GM23338 (cell line): ENCODE results near the gene RNF157. TPM values are rescaled to one million over a fixed set of nuclear protein-coding genes. Genes with fewer than 3 reads are reported as not detected.

ENCODE experiments used
- ATAC-seq: fragments of 200-7000 bp; cut with Tn5 transposase; 3 replicates; pipeline ENCODE4 v1.9.1; 2020
- DNase-seq: peaks from one replicate; pipeline ENCODE4 v3.0.0-alpha.2; 2015; ENCODE audit warnings: low spot score
- H2AFZ ChIP-seq: fragments of 200-600 bp; sonication (generic); 2 replicates; pipeline ENCODE4 v1.8.0; 2016; ENCODE audit warnings: antibody characterized with exemption, mild to moderate bottlenecking, moderate library complexity
- H3F3A ChIP-seq: fragments of 200-600 bp; sonication (generic); replicated peaks from 2 replicates; pipeline ENCODE4 v1.8.0; 2017; ENCODE audit warnings: antibody characterized with exemption, mixed run types, low read depth
- H3K27ac ChIP-seq: fragments of 200-600 bp; sonication (generic); 2 replicates; pipeline ENCODE4 v1.6.1; 2016; ENCODE audit warnings: low read depth
- H3K27me3 ChIP-seq: fragments of 200-600 bp; sonication (generic); 2 replicates; pipeline ENCODE4 v1.8.0; 2016; ENCODE audit warnings: mild to moderate bottlenecking, mixed run types, moderate library complexity; ENCODE audit not compliant: insufficient read depth
- H3K36me3 ChIP-seq: fragments of 200-600 bp; sonication (generic); 2 replicates; pipeline ENCODE4 v1.8.0; 2016; ENCODE audit warnings: mild to moderate bottlenecking; ENCODE audit not compliant: insufficient read depth
- H3K4me1 ChIP-seq: fragments of 200-600 bp; sonication (generic); 2 replicates; pipeline ENCODE4 v1.8.0; 2016; ENCODE audit warnings: mild to moderate bottlenecking, moderate library complexity; ENCODE audit not compliant: insufficient read depth
- H3K4me2 ChIP-seq: fragments of 200-600 bp; sonication (generic); 2 replicates; pipeline ENCODE4 v1.7.1; 2017; ENCODE audit warnings: mixed run types
- H3K4me3 ChIP-seq: fragments of 200-600 bp; sonication (generic); 2 replicates; pipeline ENCODE4 v1.6.1; 2016; ENCODE audit warnings: mixed run types
- H3K79me2 ChIP-seq: fragments of 200-600 bp; sonication (generic); replicated peaks from 2 replicates; pipeline ENCODE4 v1.8.0; 2017; ENCODE audit warnings: mild to moderate bottlenecking; ENCODE audit not compliant: insufficient read depth
- H3K9me2 ChIP-seq: fragments of 200-600 bp; sonication (generic); 2 replicates; pipeline ENCODE4 v1.8.0; 2017; ENCODE audit not compliant: insufficient read depth
- H4K20me1 ChIP-seq: fragments of 200-600 bp; sonication (generic); replicated peaks from 2 replicates; pipeline ENCODE4 v1.8.0; 2017; ENCODE audit warnings: mild to moderate bottlenecking; ENCODE audit not compliant: insufficient read depth
- H3K27ac Mint-ChIP-seq: 2 replicates; pipeline ENCODE4 v1.8.0; 2020; ENCODE audit warnings: inconsistent platforms, mild to moderate bottlenecking, moderate library complexity, mixed read lengths
- H3K27me3 Mint-ChIP-seq: 3 replicates; pipeline ENCODE4 v1.8.0; 2022; ENCODE audit warnings: low read depth, mild to moderate bottlenecking, moderate library complexity, mixed read lengths, inconsistent platforms; ENCODE audit not compliant: insufficient read depth, poor library complexity
- H3K36me3 Mint-ChIP-seq: 3 replicates; pipeline ENCODE4 v1.8.0; 2021; ENCODE audit warnings: low read depth, mild to moderate bottlenecking, inconsistent platforms, moderate library complexity, mixed read lengths
- H3K4me1 Mint-ChIP-seq: 3 replicates; pipeline ENCODE4 v1.8.0; 2020; ENCODE audit warnings: mild to moderate bottlenecking, inconsistent platforms, mixed read lengths
- H3K4me3 Mint-ChIP-seq: 3 replicates; pipeline ENCODE4 v1.8.0; 2021; ENCODE audit warnings: moderate library complexity, mild to moderate bottlenecking, inconsistent platforms, mixed read lengths
- H3K9me3 Mint-ChIP-seq: 3 replicates; pipeline ENCODE4 v1.8.0; 2020; ENCODE audit warnings: moderate library complexity, mild to moderate bottlenecking, inconsistent platforms, mixed read lengths
- CREB1 ChIP-seq: fragments of 250-450 bp; sonication (Bioruptor Pico); IDR thresholded peaks from 2 replicates; pipeline ENCODE4 v1.5.0; 2020; ENCODE audit warnings: low read depth, mild to moderate bottlenecking, moderate library complexity
- ETS1 ChIP-seq: IDR thresholded peaks from 2 replicates; pipeline ENCODE4 v1.6.1; 2016; ENCODE audit warnings: antibody characterized with exemption
- EZH2 ChIP-seq: fragments of 200-600 bp; sonication (generic); IDR thresholded peaks from one replicate; pipeline ENCODE4 v1.8.0; 2017; ENCODE audit warnings: antibody characterized with exemption, mild to moderate bottlenecking, low read depth; ENCODE audit not compliant: unreplicated experiment
- JUNB ChIP-seq: IDR thresholded peaks from one replicate; pipeline ENCODE4 v1.6.1; 2016; ENCODE audit warnings: antibody characterized with exemption; ENCODE audit not compliant: unreplicated experiment
- NANOG ChIP-seq: IDR thresholded peaks from 2 replicates; pipeline ENCODE4 v1.6.1; 2016; ENCODE audit warnings: antibody characterized with exemption, borderline replicate concordance
- POLR2AphosphoS5 ChIP-seq: IDR thresholded peaks from 2 replicates; pipeline ENCODE4 v1.6.1; 2016; ENCODE audit warnings: antibody characterized with exemption, low read depth
- REST ChIP-seq: IDR thresholded peaks from one replicate; pipeline ENCODE4 v1.6.1; 2018; ENCODE audit warnings: antibody characterized with exemption; ENCODE audit not compliant: unreplicated experiment
- STAT1 ChIP-seq: IDR thresholded peaks from one replicate; pipeline ENCODE4 v1.6.1; 2016; ENCODE audit warnings: antibody characterized with exemption; ENCODE audit not compliant: unreplicated experiment
- ZNF114 ChIP-seq: fragments of 250-450 bp; sonication (Bioruptor Pico); IDR thresholded peaks from 2 replicates; pipeline ENCODE4 v1.5.0; 2020; ENCODE audit warnings: mild to moderate bottlenecking, moderate library complexity
- ZNF331 ChIP-seq: fragments of 250-450 bp; sonication (Bioruptor Pico); IDR thresholded peaks from 2 replicates; pipeline ENCODE4 v1.5.0; 2020; ENCODE audit warnings: low read depth, mild to moderate bottlenecking, moderate library complexity
- ZNF462 ChIP-seq: fragments of 250-450 bp; sonication (Bioruptor Pico); IDR thresholded peaks from 2 replicates; pipeline ENCODE4 v1.5.0; 2020; ENCODE audit warnings: mild to moderate bottlenecking, moderate library complexity
- polyA plus RNA-seq: library from polyadenylated mRNA; unstranded; fragments of >200 nt; fragmentation: Nextera tagmentation; extraction: Ambion mirVana; gene quantifications from 2 replicates; pipeline ENCODE4 v1.2.1, GENCODE V29; 2016
- total RNA-seq: library from RNA; depleted of rRNA; stranded (reverse); fragments of >200 nt; shearing (Covaris generic); gene quantifications from 2 replicates; pipeline ENCODE4 v1.2.3, GENCODE V29; 2014

The RNF157 gene
- total and polyA plus RNA-seq, 2 experiments from 2014 or later = 7.8 to 11.7 TPM

- ATAC-seq = no peak
- no peaks in the 10 kb centered on the region; the same call in 1 of the 2 replicates for H3K9me2 ChIP-seq
- Mint-ChIP-seq H3K9me3 (no peaks in the 10 kb centered on the region), H3K4me1 (peaks cover 13% of the 10 kb centered on the region), H3K36me3 (no peaks in the 10 kb centered on the region), H3K27me3 (peaks cover 3% of the 10 kb centered on the region), H3K27ac (no peak overlapping the region), H3K4me3 (no peak overlapping the region)
- H3K79me2 ChIP-seq = no peaks in the 10 kb centered on the region
- H3K4me3 ChIP-seq = no peak overlapping the region
- H4K20me1 ChIP-seq = no peaks in the 10 kb centered on the region
- H3K4me1 ChIP-seq = peaks cover 10% of the 10 kb centered on the region; the same call in 1 of the 2 replicates
- no peak overlapping the region for H3K27ac ChIP-seq
- no peaks in the 10 kb centered on the region; the same call in 1 of the 2 replicates for H3F3A ChIP-seq
- TF ChIP-seq STAT1 (no peak), ETS1 (no peak), ZNF331 (no peak), NANOG (no peak), ZNF114 (CRISPR knock-in tag) (no peak), REST (no peak), EZH2 (no peak), POLR2AphosphoS5 (no peak), CREB1 (no peak), JUNB (no peak), ZNF462 (CRISPR knock-in tag) (no peak)
- no peak for DNase-seq
- H3K36me3 ChIP-seq = no peaks in the 10 kb centered on the region
- no peak overlapping the region for H2AFZ ChIP-seq
- H3K27me3 ChIP-seq = no peaks in the 10 kb centered on the region
- H3K4me2 ChIP-seq = no peak overlapping the region
Observed at GRCh38 chr17:76196675-76197074, 43.6 kb downstream of the RNF157 start.
